Left hindlimb (tissue), 1 donor: ENCODE measurements around the gene SCAMP3.
"Not testable (repeated sequence)": the region's sequence is repeated elsewhere in the genome, so short reads cannot be mapped to it uniquely, and the experiment has no call there.

ENCODE experiments used
- DNase-seq: peaks from one replicate; pipeline ENCODE4 v3.0.0-alpha.2; 2018

SCAMP3 gene

DNA sequence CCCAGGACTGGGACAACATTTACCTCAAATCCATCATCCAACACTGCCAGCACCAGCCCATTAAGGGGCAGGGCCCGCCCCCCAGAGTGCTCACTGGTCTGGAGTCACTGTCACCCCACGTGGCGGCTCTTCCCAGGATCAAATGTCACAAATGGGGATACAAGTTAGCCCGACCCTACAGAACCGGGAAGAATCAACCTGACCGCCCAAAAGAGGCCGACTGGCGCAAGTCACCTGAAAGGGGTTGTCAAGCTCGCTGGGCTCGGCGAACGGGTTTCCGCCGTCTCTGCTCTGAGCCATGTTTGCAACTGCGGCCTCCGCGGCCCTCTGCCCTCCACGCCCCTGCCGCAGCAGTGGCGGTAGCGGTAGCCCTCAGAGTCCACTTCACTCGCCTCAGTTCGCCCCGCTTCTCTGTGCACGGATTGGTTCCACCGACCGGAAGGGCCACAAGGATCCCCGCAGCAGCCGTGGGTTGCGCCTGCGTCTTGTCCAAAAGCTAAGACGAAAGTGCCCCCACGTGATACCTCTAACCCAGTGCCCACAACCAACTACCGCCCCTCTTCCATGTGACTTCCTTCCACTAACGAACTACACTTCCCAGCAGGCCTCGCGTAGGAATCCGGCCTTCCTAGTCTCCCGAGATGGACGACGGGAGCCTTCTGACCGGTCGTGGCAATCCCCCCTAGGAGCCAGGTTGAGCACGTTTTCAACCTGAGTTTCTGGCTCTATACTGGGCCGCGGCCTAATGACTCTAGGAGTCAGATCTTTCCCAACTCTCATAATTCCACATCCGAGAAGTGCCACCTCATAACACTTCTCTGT lies at the start of gene SCAMP3:
TSS of gene SCAMP3 (minus strand) at position 509 of the 822 bp plus-strand sequence. CDS start at position 300, 209 bp downstream.
- peak; percentile 96 for DNase-seq

- DNase-seq, result no peak
Observed at GRCh38 chr1:155309423-155310021, 47.4 kb upstream of the SCAMP3 start.

DNA sequence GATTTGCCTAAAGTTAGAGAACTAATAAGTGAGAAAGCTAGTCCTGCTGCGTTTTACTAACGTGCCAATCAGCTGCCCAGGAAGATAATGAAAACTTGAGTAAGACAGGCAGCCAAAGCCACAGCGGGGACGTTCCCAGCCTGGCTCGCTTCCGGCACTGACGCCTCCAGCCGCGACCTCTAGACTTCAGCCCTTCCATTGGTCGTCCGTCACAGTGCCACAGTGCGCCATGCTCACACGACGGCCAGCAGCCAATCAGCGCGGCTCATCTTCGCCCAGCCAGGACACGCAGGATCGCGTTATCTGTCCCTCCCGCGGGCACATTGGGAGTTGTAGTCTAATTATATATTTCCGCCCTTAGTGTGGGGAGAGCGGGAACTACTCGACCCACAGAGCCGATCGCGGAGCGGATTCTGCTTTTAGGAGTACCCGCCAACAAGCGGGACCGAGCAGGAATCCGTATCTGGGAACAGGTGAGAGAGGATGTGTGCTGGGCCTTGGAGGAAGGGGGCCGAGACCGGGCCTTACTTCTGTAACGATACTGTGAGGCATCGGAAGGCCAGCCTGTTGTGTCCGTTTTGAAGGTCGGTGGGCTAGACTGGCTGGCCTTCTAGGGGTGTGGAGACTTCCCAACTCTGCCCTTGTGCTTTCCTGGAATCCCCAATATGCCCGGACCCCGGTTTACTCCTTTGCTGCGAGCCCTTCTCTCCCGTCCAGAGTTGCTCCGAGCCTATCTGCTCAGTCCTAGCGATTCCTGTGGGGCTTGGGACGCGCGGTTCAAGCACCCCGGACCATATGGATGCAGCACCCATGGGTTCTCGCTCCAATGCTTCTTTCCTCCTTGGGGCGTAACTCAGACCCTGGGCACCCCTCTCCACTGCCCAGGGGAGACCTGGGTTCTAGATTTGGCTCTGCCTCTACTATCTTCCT lies 46.6 kb upstream of the SCAMP3 start, which contains the start of gene FDPS:
TSS of gene FDPS (plus strand) at position 374 of the 930 bp plus-strand sequence. CDS start 924 bp downstream, outside the sequence.
- DNase-seq, result peak; percentile 99

GRCh38 chr1:155307247-155307740 lies 45.1 kb upstream of the SCAMP3 start:
- DNase-seq, result no peak

- no peak for DNase-seq
Observed at GRCh38 chr1:155305881-155306391, 43.8 kb upstream of the SCAMP3 start.

GRCh38 chr1:155304558-155305063 lies 42.5 kb upstream of the SCAMP3 start:
- no peak for DNase-seq

GRCh38 chr1:155301342-155301841 lies 39.2 kb upstream of the SCAMP3 start, which contains the start of gene PKLR:
TSS of gene PKLR (minus strand) at chr1:155301438. CDS start at chr1:155301395, 43 bp downstream.
- DNase-seq, result no peak

- DNase-seq, result no peak
Observed at GRCh38 chr1:155300553-155301329, 38.6 kb upstream of the SCAMP3 start.

- no peak for DNase-seq
Observed at GRCh38 chr1:155300024-155300423, 37.9 kb upstream of the SCAMP3 start.

- no peak for DNase-seq
Observed at GRCh38 chr1:155297384-155297783, 35.2 kb upstream of the SCAMP3 start.

GRCh38 chr1:155296661-155297060 lies 34.5 kb upstream of the SCAMP3 start:
- DNase-seq, result no peak

GRCh38 chr1:155295942-155296267 lies 33.7 kb upstream of the SCAMP3 start:
- no peak for DNase-seq

- no peak for DNase-seq
Observed at GRCh38 chr1:155295183-155295941, 33.2 kb upstream of the SCAMP3 start.

DNA sequence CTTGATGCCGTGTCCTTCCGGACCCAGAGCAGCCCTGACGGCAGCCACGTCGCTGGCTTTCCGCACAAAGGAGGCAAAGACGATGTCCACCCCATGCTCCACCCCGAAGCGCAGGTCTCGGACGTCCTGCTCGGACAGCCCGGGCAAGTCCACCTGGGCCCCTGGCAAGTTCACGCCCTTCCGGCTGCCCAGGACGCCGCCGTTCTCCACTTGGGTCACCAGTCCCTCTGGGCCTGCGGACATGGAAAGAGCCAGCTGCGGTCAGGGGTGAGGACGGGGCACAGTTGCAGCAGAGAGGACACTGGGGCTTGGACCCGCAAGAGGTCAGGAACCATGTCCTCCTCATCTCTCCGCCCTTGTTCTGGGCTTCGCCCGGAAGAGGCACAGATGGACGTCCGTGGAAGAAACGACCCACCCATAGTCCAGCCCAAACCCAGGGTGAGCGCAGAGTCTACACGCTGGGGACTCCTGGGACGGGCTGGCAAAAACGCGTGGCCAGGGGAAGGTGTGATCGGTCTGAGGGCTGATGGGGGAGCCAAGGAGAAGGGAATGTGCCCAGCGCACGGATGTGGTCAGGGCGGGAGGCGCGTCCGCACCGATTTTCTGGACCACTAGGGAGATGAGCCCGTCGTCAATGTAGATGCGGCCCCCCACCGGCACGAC lies 32.5 kb upstream of the SCAMP3 start:
- DNase-seq, result no peak

DNA sequence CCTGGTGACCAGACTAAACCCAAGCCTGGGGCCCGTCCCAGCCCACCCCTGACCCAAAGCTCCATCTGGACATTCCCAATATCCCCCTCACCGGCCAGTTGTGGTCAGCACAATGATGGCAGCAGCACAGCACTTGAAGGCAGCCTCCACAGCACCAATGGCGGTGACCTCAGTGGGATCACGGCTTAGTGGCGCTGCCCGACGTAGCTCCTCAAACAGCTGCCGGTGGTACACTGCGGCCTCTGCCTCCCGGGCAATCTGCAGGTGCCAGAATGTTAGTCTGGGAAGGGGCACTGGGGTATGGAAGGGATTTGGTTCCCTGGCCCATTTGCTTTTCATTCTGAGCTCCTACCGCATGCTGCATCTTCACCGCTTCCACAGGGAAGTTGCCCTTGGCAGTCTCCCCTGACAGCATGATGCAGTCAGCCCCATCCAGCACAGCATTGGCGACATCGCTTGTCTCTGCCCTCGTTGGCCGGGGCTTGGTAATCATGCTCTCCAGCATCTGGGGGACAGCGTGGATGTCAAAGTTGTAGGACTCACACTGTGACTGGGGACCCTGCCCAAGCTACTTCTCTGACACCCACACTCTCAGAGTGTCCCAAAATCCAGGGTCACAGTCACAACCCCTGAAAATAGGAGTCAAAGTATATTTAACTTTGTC lies 31.1 kb upstream of the SCAMP3 start:
- no peak for DNase-seq

GRCh38 chr1:155291006-155291405 lies 28.8 kb upstream of the SCAMP3 start:
- not testable (repeated sequence) for DNase-seq

DNA sequence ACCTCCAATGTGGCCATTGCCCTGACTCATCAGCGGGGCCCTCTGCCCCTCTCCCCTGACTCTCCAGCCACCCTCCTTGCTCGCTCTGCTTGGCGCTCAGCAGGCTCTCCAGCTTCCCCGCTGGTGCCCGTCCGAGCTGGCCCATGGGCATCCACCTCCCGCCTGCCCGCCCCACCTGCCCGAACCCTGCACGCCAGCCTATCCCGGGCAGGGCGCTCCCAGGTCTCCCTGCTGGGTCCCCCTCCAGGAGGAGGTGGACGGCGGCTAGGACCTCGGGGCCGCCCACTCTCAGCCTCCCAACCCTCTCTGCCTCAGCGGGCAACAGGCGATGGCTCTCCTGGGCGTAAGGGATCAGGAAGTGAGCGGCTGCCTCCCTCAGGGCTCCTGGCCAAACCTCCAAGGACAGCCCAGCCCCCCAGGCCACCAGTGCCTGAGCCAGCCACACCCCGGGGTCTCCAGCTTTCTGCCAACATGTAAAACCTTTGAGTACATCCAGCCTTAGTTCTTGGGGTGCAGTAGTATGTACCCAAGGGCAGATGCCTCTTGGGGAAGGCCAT lies 25.9 kb upstream of the SCAMP3 start:
- DNase-seq, result no peak

- no peak for DNase-seq
Observed at GRCh38 chr1:155286544-155286943, 24.4 kb upstream of the SCAMP3 start.

DNA sequence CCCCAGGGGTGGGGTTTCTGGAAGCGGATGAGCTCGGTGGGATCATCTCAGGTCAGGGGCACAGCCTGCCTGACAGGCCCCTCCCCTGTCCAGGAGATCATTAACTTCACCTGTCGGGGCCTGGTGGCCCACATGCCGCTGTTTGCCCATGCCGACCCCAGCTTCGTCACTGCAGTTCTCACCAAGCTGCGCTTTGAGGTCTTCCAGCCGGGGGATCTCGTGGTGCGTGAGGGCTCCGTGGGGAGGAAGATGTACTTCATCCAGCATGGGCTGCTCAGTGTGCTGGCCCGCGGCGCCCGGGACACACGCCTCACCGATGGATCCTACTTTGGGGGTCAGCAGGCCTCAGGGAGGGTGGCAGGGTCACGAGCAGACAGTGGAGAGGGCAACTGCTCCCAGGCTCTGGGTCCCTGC lies 23.5 kb upstream of the SCAMP3 start:
- DNase-seq, result no peak
